DMS114 treated with DMSO at 0.1 percent for 48 hours (cell line): ENCODE results near the gene MAGEC3.

Source experiments
- DNase-seq: peaks from one replicate; lab custom pipeline; 2025; ENCODE audit not compliant: unreplicated experiment; lab: John Stamatoyannopoulos, UW

The MAGEC3 gene

GRCh38 chrX:141941234-141941633, 103.1 kb downstream of the MAGEC3 start:
- DNase-seq, result no peak

GRCh38 chrX:141945426-141945825, 107.3 kb downstream of the MAGEC3 start:
- no peak for DNase-seq

DNA sequence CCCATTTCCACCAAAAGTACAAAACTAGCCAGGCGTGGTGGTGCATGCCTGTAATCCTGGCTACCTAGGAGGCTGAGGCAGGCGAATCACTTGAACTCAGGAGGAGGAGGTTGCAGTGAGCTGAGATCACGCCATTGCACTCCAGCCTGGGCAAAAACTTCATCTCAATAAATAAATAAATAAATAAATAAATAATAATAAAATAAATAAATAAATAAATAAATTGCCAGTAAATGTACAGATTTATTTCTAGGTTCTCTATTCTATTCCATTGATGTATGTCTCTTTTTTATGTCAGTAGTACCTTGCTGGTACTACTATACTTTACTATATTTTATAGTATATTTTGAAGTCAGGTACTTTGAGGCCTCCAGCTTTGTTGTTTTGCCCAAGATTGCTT, 109.2 kb downstream of the MAGEC3 start:
- DNase-seq, result no peak
